ENCODE results near the gene HBG2.
"Not testable (repeated sequence)": the region's sequence is repeated elsewhere in the genome, so short reads cannot be mapped to it uniquely, and the experiment has no call there.

Gene HBG2

GRCh38 chr11:5298451-5298850 is 43.9 kb upstream of the HBG2 start:
- ATAC-seq (ENCODE audit: low read depth), result no peak
- no peak overlapping the region for H3K4me3 ChIP-seq (ENCODE audit: severe bottlenecking)
- H3K36me3 ChIP-seq (ENCODE audit: low read depth), result no peaks in the 10 kb centered on the region
- TF ChIP-seq CTCF (IDR thresholded peaks at IDR 0.05; ENCODE audit: poor library complexity, severe bottlenecking), result no peak
- no peak overlapping the region for H3K27ac ChIP-seq (ENCODE audit: poor library complexity, severe bottlenecking)
- DNase-seq (ENCODE audit: low spot score), result no peak
- H3K4me1 ChIP-seq (ENCODE audit: insufficient read depth, poor library complexity, severe bottlenecking), result no peaks in the 10 kb centered on the region
- H3K27me3 ChIP-seq (ENCODE audit: insufficient read depth, poor library complexity, severe bottlenecking), result peaks cover 5% of the 10 kb centered on the region
- no peaks in the 10 kb centered on the region for H3K9me3 ChIP-seq (ENCODE audit: severe bottlenecking)

GRCh38 chr11:5297721-5298323 is 43.2 kb upstream of the HBG2 start:
- Histone ChIP-seq H3K4me3 (ENCODE audit: severe bottlenecking) (no peak overlapping the region), H3K36me3 (ENCODE audit: low read depth) (no peaks in the 10 kb centered on the region), H3K9me3 (ENCODE audit: severe bottlenecking) (no peaks in the 10 kb centered on the region), H3K4me1 (ENCODE audit: insufficient read depth, poor library complexity, severe bottlenecking) (no peaks in the 10 kb centered on the region), H3K27ac (ENCODE audit: poor library complexity, severe bottlenecking) (no peak overlapping the region), H3K27me3 (ENCODE audit: insufficient read depth, poor library complexity, severe bottlenecking) (peaks cover 5% of the 10 kb centered on the region)
- TF ChIP-seq CTCF (IDR thresholded peaks at IDR 0.05; ENCODE audit: poor library complexity, severe bottlenecking), result no peak
- ATAC-seq (ENCODE audit: low read depth) (no peak), DNase-seq (ENCODE audit: low spot score) (no peak)

- not testable (repeated sequence) for H3K36me3 ChIP-seq (ENCODE audit: low read depth)
Measured at GRCh38 chr11:5294342-5294995, 39.9 kb upstream of the HBG2 start.

GRCh38 chr11:5293028-5293427 is 38.4 kb upstream of the HBG2 start:
- no peak for DNase-seq (ENCODE audit: low spot score)
- Histone ChIP-seq H3K4me1 (ENCODE audit: insufficient read depth, poor library complexity, severe bottlenecking) (no peaks in the 10 kb centered on the region), H3K9me3 (ENCODE audit: severe bottlenecking) (no peaks in the 10 kb centered on the region), H3K36me3 (ENCODE audit: low read depth) (no peaks in the 10 kb centered on the region), H3K27ac (ENCODE audit: poor library complexity, severe bottlenecking) (no peak overlapping the region), H3K27me3 (ENCODE audit: insufficient read depth, poor library complexity, severe bottlenecking) (peaks cover 2% of the 10 kb centered on the region), H3K4me3 (ENCODE audit: severe bottlenecking) (no peak overlapping the region)
- ATAC-seq (ENCODE audit: low read depth), result no peak
- TF ChIP-seq CTCF (IDR thresholded peaks at IDR 0.05; ENCODE audit: poor library complexity, severe bottlenecking), result no peak

More at GRCh38 chr11:5294342-5294995, 39.9 kb upstream of the HBG2 start:
- H3K27ac ChIP-seq (ENCODE audit: poor library complexity, severe bottlenecking); H3K9me3 ChIP-seq (ENCODE audit: severe bottlenecking); H3K27me3 ChIP-seq (ENCODE audit: insufficient read depth, poor library complexity, severe bottlenecking); H3K4me3 ChIP-seq (ENCODE audit: severe bottlenecking); H3K4me1 ChIP-seq (ENCODE audit: insufficient read depth, poor library complexity, severe bottlenecking); DNase-seq (ENCODE audit: low spot score); ATAC-seq (ENCODE audit: low read depth): not testable (repeated sequence)

- DNase-seq (ENCODE audit: low spot score), result no peak
- no peaks in the 10 kb centered on the region for H3K36me3 ChIP-seq (ENCODE audit: low read depth)
Measured at GRCh38 chr11:5291207-5291838, 36.7 kb upstream of the HBG2 start.

More at GRCh38 chr11:5291207-5291838, 36.7 kb upstream of the HBG2 start:
- no peak overlapping the region for H3K4me3 ChIP-seq (ENCODE audit: severe bottlenecking)
- H3K4me1 ChIP-seq (ENCODE audit: insufficient read depth, poor library complexity, severe bottlenecking), result peaks cover 3% of the 10 kb centered on the region
- H3K27me3 ChIP-seq (ENCODE audit: insufficient read depth, poor library complexity, severe bottlenecking), result no peaks in the 10 kb centered on the region
- TF ChIP-seq CTCF (IDR thresholded peaks at IDR 0.05; ENCODE audit: poor library complexity, severe bottlenecking), result peak; percentile 88
- ATAC-seq (ENCODE audit: low read depth), result peak; percentile 95
- no peaks in the 10 kb centered on the region for H3K9me3 ChIP-seq (ENCODE audit: severe bottlenecking)
- no peak overlapping the region for H3K27ac ChIP-seq (ENCODE audit: poor library complexity, severe bottlenecking)
